Central memory CD8-positive, alpha-beta T cell (primary cell): Measurements from ENCODE around the gene PCGF3.
"Not testable (repeated sequence)": the region's sequence is repeated elsewhere in the genome, so short reads cannot be mapped to it uniquely, and the experiment has no call there.

Experiments used
- ATAC-seq: fragments of 150-1000 bp; cut with Tn5 transposase; replicated peaks from 2 replicates; pipeline ENCODE4 v1.10.0; 2022; ENCODE audit warnings: mild to moderate bottlenecking, moderate FRiP score, moderate number of reproducible peaks; ENCODE audit not compliant: poor library complexity, severe bottlenecking; ENCODE audit errors: extremely low read depth
- DNase-seq, 2 donors: peaks; one replicate each; pipeline ENCODE4 v3.0.0; 2021; ENCODE audit warnings: low spot score in 2 of 2
- H3K27ac Mint-ChIP-seq: one replicate; pipeline ENCODE4 v1.8.0; 2022; ENCODE audit warnings: low read depth, mild to moderate bottlenecking, moderate library complexity, mixed read lengths
- H3K27me3 Mint-ChIP-seq: one replicate; pipeline ENCODE4 v1.8.0; 2022; ENCODE audit warnings: mixed read lengths
- H3K36me3 Mint-ChIP-seq: one replicate; pipeline ENCODE4 v1.8.0; 2022; ENCODE audit warnings: mild to moderate bottlenecking, moderate library complexity, mixed read lengths; ENCODE audit not compliant: insufficient read depth
- H3K4me1 Mint-ChIP-seq: one replicate; pipeline ENCODE4 v1.8.0; 2022; ENCODE audit warnings: mixed read lengths
- H3K4me3 Mint-ChIP-seq: one replicate; pipeline ENCODE4 v1.8.0; 2022; ENCODE audit warnings: mild to moderate bottlenecking, moderate library complexity, mixed read lengths
- H3K9me3 Mint-ChIP-seq: one replicate; pipeline ENCODE4 v1.8.0; 2022; ENCODE audit warnings: mixed read lengths

Gene PCGF3

DNA sequence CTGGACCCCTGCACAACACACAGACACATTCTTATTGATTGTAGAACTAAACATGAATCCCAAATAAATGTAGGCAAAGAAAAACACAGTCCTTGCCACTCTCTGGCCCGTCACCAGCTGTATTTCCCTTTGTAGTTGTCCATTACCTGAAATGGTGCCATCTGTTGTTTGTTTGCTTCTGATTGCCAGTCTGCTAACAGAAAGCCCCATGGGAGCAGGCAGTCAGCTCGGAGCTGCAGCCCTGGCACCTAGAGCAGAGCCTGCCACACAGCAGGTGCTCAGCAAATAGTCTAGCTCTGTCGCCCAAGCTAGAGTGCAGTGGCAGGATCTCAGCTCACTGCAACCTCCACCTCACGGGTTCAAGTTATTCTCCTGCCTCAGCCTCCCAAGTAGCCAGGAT lies 91.4 kb downstream of the PCGF3 start:
- no peak for DNase-seq
- Mint-ChIP-seq H3K27me3 (peaks cover 28% of the 10 kb centered on the region), H3K4me3 (no peak overlapping the region), H3K4me1 (peaks cover 29% of the 10 kb centered on the region), H3K27ac (no peak overlapping the region), H3K9me3 (no peaks in the 10 kb centered on the region), H3K36me3 (peaks cover 4% of the 10 kb centered on the region)
- ATAC-seq, result no peak

DNA sequence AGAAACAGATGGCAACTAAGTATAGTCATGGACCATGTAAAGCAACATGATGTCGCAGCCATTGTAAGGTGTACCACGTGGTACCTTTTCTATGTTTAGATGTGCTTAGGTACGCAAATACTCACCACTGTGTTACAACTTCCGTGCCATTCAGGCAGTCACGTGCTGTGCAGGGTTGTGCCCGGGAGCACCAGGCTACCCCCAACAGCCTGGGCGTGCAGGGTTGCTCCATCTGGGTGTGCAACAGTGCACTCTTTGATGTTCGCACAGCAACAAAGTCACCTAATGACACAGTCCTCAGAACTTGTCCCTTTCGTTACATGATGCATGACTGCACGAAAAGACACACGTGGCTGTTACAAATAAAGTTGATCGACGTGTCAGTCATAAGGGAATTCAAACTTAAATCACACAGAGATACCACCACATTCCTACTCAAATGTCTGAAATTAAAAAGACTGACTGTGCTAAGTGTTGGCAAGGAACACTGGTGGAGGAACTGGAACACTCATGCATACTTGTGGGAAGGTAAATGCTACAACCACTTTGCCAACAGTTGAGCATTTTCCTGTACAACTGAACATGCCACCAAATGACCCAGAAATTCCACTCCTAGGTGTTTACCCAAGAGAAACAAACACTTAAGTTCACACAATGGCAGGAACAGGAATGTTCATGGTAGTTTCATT lies 95.9 kb downstream of the PCGF3 start:
- no peak overlapping the region for H3K27ac Mint-ChIP-seq
- H3K4me1 Mint-ChIP-seq, result peaks cover 7% of the 10 kb centered on the region
- ATAC-seq (no peak), DNase-seq (no peak)
- peaks cover 11% of the 10 kb centered on the region for H3K27me3 Mint-ChIP-seq
- no peaks in the 10 kb centered on the region for H3K9me3 Mint-ChIP-seq
- no peaks in the 10 kb centered on the region for H3K36me3 Mint-ChIP-seq
- H3K4me3 Mint-ChIP-seq, result no peak overlapping the region

DNA sequence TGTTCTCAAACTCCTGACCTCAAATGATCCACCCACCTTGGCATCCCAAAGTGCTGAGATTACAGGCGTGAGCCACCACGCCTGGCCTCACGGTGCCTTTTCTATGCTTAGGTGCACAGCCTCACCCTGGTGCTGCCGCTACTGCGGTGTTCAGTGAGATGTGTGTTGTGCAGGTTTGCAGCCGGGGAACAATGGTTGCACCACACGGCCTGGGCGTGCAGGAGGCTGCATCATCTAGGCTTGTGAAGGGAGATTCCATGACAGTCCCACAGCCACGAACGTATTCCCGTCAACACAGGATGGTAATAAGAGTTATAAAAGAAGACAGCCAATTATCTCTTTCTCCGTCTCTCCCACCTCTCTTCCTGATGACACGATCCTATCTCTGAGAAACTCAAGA lies 98.3 kb downstream of the PCGF3 start:
- Mint-ChIP-seq H3K4me1 (peaks cover 5% of the 10 kb centered on the region), H3K9me3 (no peaks in the 10 kb centered on the region), H3K27ac (no peak overlapping the region), H3K36me3 (no peaks in the 10 kb centered on the region), H3K4me3 (no peak overlapping the region), H3K27me3 (peaks cover 11% of the 10 kb centered on the region)
- ATAC-seq (no peak), DNase-seq (no peak)

DNA sequence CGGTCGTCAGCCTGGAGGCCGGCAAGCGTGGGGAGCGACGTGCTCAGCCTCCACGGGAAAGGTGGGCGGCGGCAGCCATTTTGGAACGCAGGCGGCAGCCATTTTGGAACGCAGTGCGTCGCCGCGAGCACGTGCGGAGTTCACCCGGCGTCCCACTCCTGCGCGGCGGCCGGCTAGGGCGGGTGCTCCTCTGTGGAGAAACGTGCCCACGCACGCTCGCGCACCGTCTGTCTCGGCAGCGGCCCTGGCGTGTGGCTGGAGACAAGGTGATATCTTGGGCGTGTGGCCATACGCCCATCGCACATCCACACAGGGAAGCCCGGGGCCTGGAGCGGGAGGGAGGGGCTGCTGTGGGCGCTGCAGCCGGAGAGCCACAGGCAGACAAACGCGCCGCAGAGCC lies 99.2 kb downstream of the PCGF3 start:
- Mint-ChIP-seq H3K4me1 (no peaks in the 10 kb centered on the region), H3K4me3 (no peak overlapping the region), H3K27ac (no peak overlapping the region), H3K9me3 (no peaks in the 10 kb centered on the region), H3K36me3 (no peaks in the 10 kb centered on the region), H3K27me3 (peaks cover 11% of the 10 kb centered on the region)
- DNase-seq (no peak), ATAC-seq (no peak)

DNA sequence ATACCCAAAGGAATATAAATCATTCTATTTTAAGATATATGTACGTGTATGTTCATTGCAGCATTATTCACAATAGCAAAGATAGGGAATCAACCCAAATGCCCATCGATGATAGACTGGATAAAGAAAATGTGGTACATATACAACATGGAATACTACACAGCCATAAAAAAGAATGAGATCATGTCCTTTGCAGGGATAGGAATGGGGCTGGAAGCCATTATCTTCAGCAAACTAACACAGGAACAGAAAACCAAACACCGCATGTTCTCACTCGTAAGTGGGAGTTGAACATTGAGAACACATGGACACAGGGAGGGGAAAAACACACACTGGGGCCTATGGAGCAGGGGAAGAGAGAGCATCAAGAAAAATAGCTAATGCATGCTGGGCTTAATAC lies 101.3 kb downstream of the PCGF3 start:
- not testable (repeated sequence) for H3K27ac Mint-ChIP-seq, ATAC-seq, H3K4me3 Mint-ChIP-seq, DNase-seq, H3K36me3 Mint-ChIP-seq, H3K4me1 Mint-ChIP-seq, H3K9me3 Mint-ChIP-seq
- H3K27me3 Mint-ChIP-seq, result peaks cover 22% of the 10 kb centered on the region

DNA sequence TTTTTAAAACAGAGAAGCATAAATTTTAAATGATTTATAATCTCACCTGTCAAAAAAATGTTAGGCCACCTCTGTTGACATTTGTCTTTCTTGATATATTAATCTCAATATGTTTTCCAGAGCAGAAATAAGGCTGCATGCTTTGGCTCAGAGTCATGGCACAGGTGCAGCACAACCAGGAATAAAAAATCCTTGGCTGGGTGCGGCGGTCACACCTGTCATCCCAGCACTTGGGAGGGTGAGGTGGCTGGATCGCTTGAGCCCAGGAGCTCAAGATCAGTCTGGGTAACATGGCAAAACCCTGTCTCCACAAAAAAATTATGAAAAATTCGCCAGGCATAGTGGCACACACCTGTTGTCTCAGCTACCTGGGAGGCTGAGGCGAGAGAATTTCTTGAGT lies 102.2 kb downstream of the PCGF3 start:
- H3K36me3 Mint-ChIP-seq, result peaks cover 3% of the 10 kb centered on the region
- H3K4me3 Mint-ChIP-seq, result no peak overlapping the region
- H3K27ac Mint-ChIP-seq, result no peak overlapping the region
- no peak for ATAC-seq
- no peaks in the 10 kb centered on the region for H3K9me3 Mint-ChIP-seq
- no peaks in the 10 kb centered on the region for H3K4me1 Mint-ChIP-seq
- no peak for DNase-seq
- peaks cover 31% of the 10 kb centered on the region for H3K27me3 Mint-ChIP-seq

DNA sequence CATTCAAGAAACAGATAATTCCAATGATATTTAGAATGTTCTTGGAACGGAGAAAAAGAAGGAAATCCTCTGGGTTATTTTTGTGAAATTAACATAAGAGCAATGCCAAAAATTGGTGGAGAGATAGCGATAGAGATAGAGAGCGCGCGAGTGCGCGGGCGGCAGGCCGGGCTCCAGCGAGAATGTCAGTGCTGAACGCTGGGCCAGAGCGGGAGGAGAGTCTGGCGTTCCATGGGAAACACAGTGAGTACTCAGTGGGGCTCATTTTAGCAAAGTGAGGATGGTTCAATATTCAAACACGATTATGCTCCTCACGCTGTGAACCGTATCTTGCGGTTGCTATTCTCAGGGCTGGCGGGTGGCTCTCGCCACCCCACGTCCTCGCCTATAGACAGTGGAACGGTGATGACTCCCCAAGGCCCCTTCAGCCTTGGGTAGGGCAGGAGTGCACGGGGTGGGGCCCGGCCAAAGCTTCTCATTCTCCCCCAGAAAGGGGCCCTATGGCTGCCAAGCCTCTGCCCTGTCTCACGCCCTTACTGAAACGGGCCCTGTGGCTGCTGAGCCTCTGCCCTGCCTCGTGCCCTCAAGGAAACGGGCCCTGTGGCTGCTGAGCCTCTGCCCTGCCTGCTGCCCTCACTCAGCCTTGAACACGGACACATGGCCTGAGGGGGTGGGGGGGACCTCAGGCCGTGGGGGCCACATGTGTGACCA lies 103.4 kb downstream of the PCGF3 start:
- no peak overlapping the region for H3K27ac Mint-ChIP-seq
- no peak overlapping the region for H3K4me3 Mint-ChIP-seq
- peaks cover 38% of the 10 kb centered on the region for H3K27me3 Mint-ChIP-seq
- ATAC-seq (no peak), DNase-seq (no peak)
- H3K4me1 Mint-ChIP-seq, result no peaks in the 10 kb centered on the region
- H3K36me3 Mint-ChIP-seq, result peaks cover 3% of the 10 kb centered on the region
- H3K9me3 Mint-ChIP-seq, result no peaks in the 10 kb centered on the region

DNA sequence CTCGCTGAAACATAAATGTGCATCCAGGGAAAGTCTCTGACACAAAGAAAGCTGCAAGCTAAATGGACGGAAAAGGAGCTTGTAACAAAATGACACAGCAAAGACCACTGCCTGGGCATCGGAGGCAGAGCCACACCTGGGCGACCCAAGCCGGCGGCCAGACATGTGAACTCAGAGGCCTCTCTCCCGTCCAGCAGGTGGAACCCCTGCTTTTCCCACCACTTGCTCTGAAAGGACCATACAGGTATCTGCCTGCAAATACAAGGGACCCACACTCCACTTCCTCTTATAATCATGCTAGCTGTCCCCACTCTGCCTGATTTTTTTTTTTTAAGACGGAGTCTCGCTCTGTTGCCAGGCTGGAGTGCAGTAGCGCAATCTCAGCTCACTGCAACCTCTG lies 108.3 kb downstream of the PCGF3 start:
- DNase-seq (no peak), ATAC-seq (no peak)
- Mint-ChIP-seq H3K27me3 (peaks cover 70% of the 10 kb centered on the region), H3K4me3 (no peak overlapping the region), H3K4me1 (no peaks in the 10 kb centered on the region), H3K27ac (no peak overlapping the region), H3K9me3 (no peaks in the 10 kb centered on the region), H3K36me3 (peaks cover 3% of the 10 kb centered on the region)

DNA sequence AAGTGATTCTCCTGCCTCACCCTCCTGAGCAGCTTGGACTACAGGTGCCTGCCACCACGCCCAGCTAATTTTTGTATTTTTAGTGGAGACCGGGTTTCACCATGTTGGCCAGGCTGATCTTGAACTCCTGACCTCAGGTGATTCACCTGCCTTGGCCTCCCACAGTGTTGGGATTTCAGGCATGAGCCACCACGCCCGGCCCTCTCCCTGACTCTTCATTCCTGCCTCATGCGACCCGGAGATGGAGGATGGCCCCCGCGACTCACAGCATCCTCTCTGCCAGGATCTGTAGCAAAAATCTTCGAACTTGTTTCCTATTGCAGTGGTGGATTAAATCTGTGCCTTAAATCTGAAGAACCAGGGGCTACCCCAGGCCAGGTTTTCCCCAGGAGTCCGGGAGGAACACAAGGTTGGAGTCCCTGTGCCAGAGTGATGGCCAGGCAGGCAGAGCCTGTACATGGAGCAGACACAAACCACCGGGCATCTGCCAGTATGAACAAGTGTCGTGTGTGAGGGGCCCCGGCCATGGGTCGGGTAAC lies 108.7 kb downstream of the PCGF3 start:
- H3K36me3 Mint-ChIP-seq, result peaks cover 3% of the 10 kb centered on the region
- H3K4me1 Mint-ChIP-seq, result no peaks in the 10 kb centered on the region
- H3K4me3 Mint-ChIP-seq, result no peak overlapping the region
- peaks cover 70% of the 10 kb centered on the region for H3K27me3 Mint-ChIP-seq
- H3K27ac Mint-ChIP-seq, result no peak overlapping the region
- DNase-seq (no peak), ATAC-seq (no peak)
- H3K9me3 Mint-ChIP-seq, result no peaks in the 10 kb centered on the region

DNA sequence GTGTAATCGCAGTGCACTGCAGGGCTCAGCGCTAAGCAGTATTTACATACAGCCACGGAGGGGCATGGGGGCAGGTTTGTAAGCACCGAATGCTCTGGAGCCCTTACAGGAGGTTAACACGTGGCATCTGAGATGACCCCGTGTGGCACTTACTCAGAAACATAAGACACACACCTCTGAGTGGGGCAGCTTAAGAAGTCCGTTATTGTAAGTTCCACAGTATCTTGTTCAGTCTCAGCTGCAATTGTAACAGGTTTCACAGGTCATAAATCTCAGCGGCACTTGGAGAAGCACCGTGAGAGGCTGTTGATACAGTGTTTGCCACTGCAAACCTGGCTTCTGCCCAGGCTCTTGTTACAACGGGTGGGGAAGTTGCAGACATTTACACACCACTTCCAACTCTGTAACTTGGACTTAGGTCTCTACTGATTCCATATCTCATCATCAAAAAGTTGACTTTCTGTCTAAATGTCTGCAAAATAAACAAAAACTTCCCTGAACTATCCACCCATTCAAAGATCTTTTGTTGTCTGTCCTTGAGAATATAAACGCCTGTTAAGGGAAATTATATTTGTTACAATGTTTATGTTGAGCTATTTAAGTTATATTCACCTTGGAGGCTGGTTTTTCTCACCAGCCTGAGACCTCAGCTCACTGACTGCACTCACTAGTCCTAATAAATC lies 110.0 kb downstream of the PCGF3 start:
- Mint-ChIP-seq H3K4me1 (no peaks in the 10 kb centered on the region), H3K27ac (no peak overlapping the region), H3K4me3 (no peak overlapping the region), H3K9me3 (no peaks in the 10 kb centered on the region), H3K36me3 (peaks cover 3% of the 10 kb centered on the region), H3K27me3 (peaks cover 78% of the 10 kb centered on the region)
- DNase-seq (no peak), ATAC-seq (no peak)

DNA sequence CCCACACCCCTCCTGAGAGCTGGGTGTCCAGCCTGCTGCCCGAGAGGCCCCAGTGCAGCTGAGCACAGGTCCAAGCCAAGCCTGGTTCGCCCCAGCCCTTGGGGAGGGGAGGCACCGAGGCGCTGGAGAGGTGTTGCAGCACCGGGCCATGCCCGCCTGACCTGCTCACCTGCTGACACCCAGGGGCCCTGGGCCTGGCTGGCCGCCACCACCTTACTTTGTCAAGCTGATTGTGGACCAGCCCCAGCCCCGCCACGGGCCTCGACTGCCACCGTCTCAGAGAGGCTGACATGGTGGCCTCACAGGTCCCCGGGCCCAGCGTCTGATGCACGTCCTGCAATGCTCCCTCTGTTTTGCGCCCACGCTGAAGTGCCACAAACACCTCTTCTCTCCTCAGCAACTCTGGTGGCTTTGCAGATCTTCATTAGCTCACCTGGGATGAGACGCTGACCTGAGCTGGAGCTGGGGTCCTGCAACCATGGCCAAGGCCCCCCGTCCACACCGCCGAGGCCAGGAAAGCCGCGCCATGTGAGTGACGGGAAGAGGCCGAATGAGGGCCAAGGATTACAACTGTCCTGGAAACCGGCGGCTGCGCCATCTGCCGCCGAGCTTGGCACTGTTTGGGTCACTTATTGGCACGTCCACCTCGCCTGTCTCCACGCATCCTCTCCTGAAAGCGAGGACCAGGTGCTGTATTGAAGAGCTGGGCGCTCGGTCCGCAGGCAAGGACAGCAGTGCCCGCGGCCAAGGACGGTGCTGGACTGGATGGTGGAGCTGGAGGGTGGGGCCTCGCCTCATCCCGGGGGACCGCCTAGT lies 112.7 kb downstream of the PCGF3 start:
- H3K36me3 Mint-ChIP-seq, result no peaks in the 10 kb centered on the region
- H3K27me3 Mint-ChIP-seq, result peaks cover 80% of the 10 kb centered on the region
- no peak for ATAC-seq

More for the DNA sequence above, 112.7 kb downstream of the PCGF3 start:
- no peaks in the 10 kb centered on the region for H3K4me1 Mint-ChIP-seq
- DNase-seq, result no peak
- no peak overlapping the region for H3K27ac Mint-ChIP-seq
- H3K4me3 Mint-ChIP-seq, result no peak overlapping the region
- H3K9me3 Mint-ChIP-seq, result no peaks in the 10 kb centered on the region
